Measurements from ENCODE around the gene METTL3. TPM values are rescaled to one million over a fixed set of nuclear protein-coding genes. Genes with fewer than 3 reads are reported as not detected.

The METTL3 gene
- total and polyA plus RNA-seq, 2 of the 13 experiments (the other 11 are each of a cell fraction or from before 2014, with no cell fraction given): 123 to 130 TPM

GRCh38 chr14:21455592-21455911 is 55.6 kb downstream of the METTL3 start:
- H3K4me1 ChIP-seq (ENCODE audit: insufficient read depth, low read length): peaks cover 39% of the 10 kb centered on the region
- DNase-seq (ENCODE audit: low spot score): no peak
- in situ Hi-C loops (cut with HindIII; ENCODE audit: extremely low pct_ligation_motif_present, low pct_unique_long_range_greater_than_20kb) (no loop called here), intact Hi-C loops (cut with micrococcal nuclease; ENCODE audit: unreplicated experiment) (loop anchor here (5.0 kb wide), 1 partner anchor 42 kb away; no protein-coding TSS in a partner anchor)
- CTCF ChIA-PET (ENCODE audit: low intra/inter-chr PET ratio, low total read pairs): interaction anchor here (0.6 to 1.9 kb wide), 5 partner anchors 18 to 102 kb away, joined by 3 to 19 read pairs (median 3); partner anchors contain the start of genes RAB2B and TOX4
- peak overlapping the region; percentile 93 for H3K4me2 ChIP-seq (ENCODE audit: low read depth, low read length)
- peaks cover 49% of the 10 kb centered on the region for H3K79me2 ChIP-seq (ENCODE audit: insufficient read depth, low read length)
- peak overlapping the region; percentile 87 for H3K9ac ChIP-seq (ENCODE audit: insufficient read depth, low read depth, low read length)
- peak overlapping the region; percentile 90 to 95 (median 93) for H3K4me3 ChIP-seq (replicated peaks in 1 of 3; ENCODE audit: insufficient read depth in 1 of 3, low read depth in 2 of 3, low read length in 3 of 3)
- peak overlapping the region; percentile 96 for H3K27ac ChIP-seq (ENCODE audit: extremely low read length, insufficient read depth, low read length)
- peaks cover 3% of the 10 kb centered on the region in 2 experiments; a peak in 2 of 5 replicates for H3K36me3 ChIP-seq (replicated peaks in 1 of 2; ENCODE audit: control insufficient read depth in 1 of 2, insufficient read depth in 2 of 2, low read length in 2 of 2)
- H2AFZ ChIP-seq (ENCODE audit: low read length): no peak overlapping the region
- POLR2A ChIA-PET: interaction anchor here (0.6 to 4.7 kb wide), 25 partner anchors 9 to 1551 kb away, joined by 3 to 211 read pairs (median 5); partner anchors contain the start of genes APEX1, METTL3, RAB2B and SALL2
- ATAC-seq: peak; percentile 60
- H3K27me3 ChIP-seq (ENCODE audit: control insufficient read depth in 1 of 2, insufficient read depth in 2 of 2, low read length in 2 of 2): no peaks in the 10 kb centered on the region; a peak in 1 of 5 replicates
- H4K20me1 ChIP-seq (ENCODE audit: insufficient read depth, low read length): peaks cover 10% of the 10 kb centered on the region
- no TSS peak for BruUV-seq (replicated peaks)
- under 1% methylated on average over 17 of the region's 17 CpGs for WGBS (ENCODE audit: low lambda C conversion rate)
- no peaks in the 10 kb centered on the region for H3K9me3 ChIP-seq (ENCODE audit: low read length)
- FAIRE-seq: no peak
- TF ChIP-seq ATF7-NPFF (CRISPR knock-in tag; IDR thresholded peaks at IDR 0.05; ENCODE audit: low read depth) (no peak), DMTF1 (CRISPR knock-in tag; IDR thresholded peaks at IDR 0.05) (no peak), ZNF704 (CRISPR knock-in tag; IDR thresholded peaks at IDR 0.05; ENCODE audit: borderline replicate concordance) (peak; percentile 44; the same call in 1 of the 2 replicates), ZNF775 (CRISPR knock-in tag; IDR thresholded peaks at IDR 0.05; ENCODE audit: borderline replicate concordance) (0 out of 2 replicates have a peak, but pooled peaks have one; percentile 47), ZNF234 (CRISPR knock-in tag; conservative IDR thresholded peaks at IDR 0.05) (0 out of 2 replicates have a peak, but pooled peaks have one; percentile 26), HNF1B (CRISPR knock-in tag; IDR thresholded peaks at IDR 0.05) (0 out of 2 replicates have a peak, but pooled peaks have one; percentile 5), KMT2B (CRISPR knock-in tag; IDR thresholded peaks at IDR 0.05) (no peak), ZNF414 (CRISPR knock-in tag; IDR thresholded peaks at IDR 0.05) (no peak), HNF4G (IDR thresholded peaks at IDR 0.05; ENCODE audit: borderline replicate concordance, low read depth, low read length) (peak; percentile 6; the same call in 1 of the 2 replicates), HNF4G (CRISPR knock-in tag; IDR thresholded peaks at IDR 0.05; ENCODE audit: borderline replicate concordance, low read depth) (no peak), RORA (CRISPR knock-in tag; IDR thresholded peaks at IDR 0.05) (no peak), ZNF274 (CRISPR knock-in tag; IDR thresholded peaks at IDR 0.05) (no peak), ZNF576 (CRISPR knock-in tag; IDR thresholded peaks at IDR 0.05) (no peak), CAMTA2 (CRISPR knock-in tag; IDR thresholded peaks at IDR 0.05; ENCODE audit: borderline replicate concordance) (0 out of 2 replicates have a peak, but pooled peaks have one; percentile 60), ATAD3A (CRISPR knock-in tag; IDR thresholded peaks at IDR 0.05) (no peak), TSC22D2 (CRISPR knock-in tag; IDR thresholded peaks at IDR 0.05; ENCODE audit: borderline replicate concordance) (no peak), NCOA2 (CRISPR knock-in tag; IDR thresholded peaks at IDR 0.05) (0 out of 2 replicates have a peak, but pooled peaks have one; percentile 1)
